GM19467 (cell line): Measurements from ENCODE around the gene IL32.

ENCODE experiments used
- ATAC-seq: cut with Tn5 transposase; IDR thresholded peaks from one replicate; pipeline ENCODE4 v1.9.1; 2021; ENCODE audit warnings: mild to moderate bottlenecking, moderate library complexity; ENCODE audit not compliant: unreplicated experiment

Gene IL32

GRCh38 chr16:3065069-3065741 lies at the start of gene IL32:
Gene IL32 (plus strand): TSS chr16:3065640. CDS start chr16:3065812, 172 bp downstream.
- no peak for ATAC-seq

GRCh38 chr16:3015865-3016521 lies 49.4 kb upstream of the IL32 start:
- no peak for ATAC-seq

GRCh38 chr16:3017344-3017743 lies 48.1 kb upstream of the IL32 start:
- ATAC-seq: no peak

GRCh38 chr16:3017794-3018506 lies 47.5 kb upstream of the IL32 start, which contains the start of gene CLDN6:
Gene CLDN6 (minus strand): TSS chr16:3018183. CDS start chr16:3016021, 2,162 bp downstream.
- no peak for ATAC-seq

GRCh38 chr16:3019594-3020246 lies 45.7 kb upstream of the IL32 start:
- no peak for ATAC-seq

GRCh38 chr16:3020247-3020603 lies 45.2 kb upstream of the IL32 start, which contains the start of gene TNFRSF12A:
Gene TNFRSF12A (plus strand): TSS chr16:3020368. CDS start chr16:3020398, 30 bp downstream.
- ATAC-seq: no peak

GRCh38 chr16:3020604-3021448 lies 44.6 kb upstream of the IL32 start:
- no peak for ATAC-seq

GRCh38 chr16:3021449-3022207 lies 43.8 kb upstream of the IL32 start:
- no peak for ATAC-seq

GRCh38 chr16:3022208-3022683 lies 43.2 kb upstream of the IL32 start:
- no peak for ATAC-seq

- no peak for ATAC-seq
Measured at GRCh38 chr16:3022684-3023414, 42.6 kb upstream of the IL32 start.

GRCh38 chr16:3023415-3023668 lies 42.1 kb upstream of the IL32 start:
- no peak for ATAC-seq

GRCh38 chr16:3023669-3024478 lies 41.6 kb upstream of the IL32 start, which contains the start of the genes HCFC1R1 and THOC6:
Gene HCFC1R1 (minus strand): TSS chr16:3023942. CDS start chr16:3023941, 1 bp downstream.
Gene THOC6 (plus strand): TSS chr16:3024035. CDS start chr16:3024327, 292 bp downstream.
- peak; percentile 65 for ATAC-seq

- no peak for ATAC-seq
Measured at GRCh38 chr16:3025032-3026002, 40.1 kb upstream of the IL32 start.

GRCh38 chr16:3026003-3026378 lies 39.4 kb upstream of the IL32 start:
- no peak for ATAC-seq

- ATAC-seq: no peak
Measured at GRCh38 chr16:3026609-3027488, 38.6 kb upstream of the IL32 start.

- no peak for ATAC-seq
Measured at GRCh38 chr16:3027489-3027795, 38.0 kb upstream of the IL32 start.
